ENCODE data around the gene ZNF391.

- TF ChIP-seq CTCF (conservative IDR thresholded peaks at IDR 0.05; ENCODE audit: low read length) = peak; percentile 35
- TF ChIP-seq EZH2phosphoT487 (IDR thresholded peaks at IDR 0.05; ENCODE audit: borderline replicate concordance) = no peak
These were observed 12.9 kb upstream of the ZNF391 start for GRCh38 chr6:27375613-27376079.

Data from Loucy (cell line).